ENCODE results near the gene NCK2. TPM values are rescaled to one million over a fixed set of nuclear protein-coding genes. Genes with fewer than 3 reads are reported as not detected.

The NCK2 gene
- total and polyA plus RNA-seq, 7 experiments from 2014 or later = 30.8 to 134 (median 105) TPM

DNA sequence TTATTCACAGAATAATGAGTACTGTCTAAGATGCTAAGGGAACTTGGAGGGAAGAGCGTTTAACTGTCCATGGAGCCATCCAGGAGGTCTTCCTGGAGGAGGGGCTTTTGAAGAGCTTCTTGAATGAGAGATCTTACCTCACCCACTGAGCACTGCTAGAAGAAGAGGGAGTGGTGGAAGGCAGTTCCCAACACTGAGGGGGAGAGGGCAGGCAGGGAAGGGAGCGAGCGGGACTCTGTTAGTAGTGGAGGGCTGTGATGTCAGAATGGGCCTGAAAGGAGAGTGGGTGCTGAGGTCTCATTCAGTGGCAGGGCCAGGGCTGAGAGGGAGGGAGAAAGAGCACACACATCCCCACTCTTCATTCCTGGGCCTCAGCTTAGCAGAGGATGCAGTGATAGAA lies 65.0 kb downstream of the NCK2 start:
- H3K27me3 ChIP-seq (ENCODE audit: control insufficient read depth in 2 of 2, insufficient read depth in 2 of 2, low read length in 2 of 2) = no peaks in the 10 kb centered on the region
- no peak for ATAC-seq
- H3K27ac ChIP-seq (ENCODE audit: low read depth, low read length) = peak overlapping the region; percentile 46
- Mint-ChIP-seq H3K27ac (peak overlapping the region; percentile 62 to 89 (median 82)), H3K4me1 (peaks cover 51 to 98% (median 94%) of the 10 kb centered on the region in 7 donors), H3K27me3 (no peaks in the 10 kb centered on the region), H3K9me3 (no peaks in the 10 kb centered on the region), H3K4me3 (peak overlapping the region; percentile 16 to 88 (median 56)), H3K36me3 (peaks cover 4 to 21% (median 8%) of the 10 kb centered on the region in 5 donors)
- H3K36me3 ChIP-seq (ENCODE audit: control insufficient read depth in 2 of 3, insufficient read depth in 3 of 3, low read length in 3 of 3) = no peaks in the 10 kb centered on the region
- CTCF ChIA-PET = interaction anchor here (0.6 kb wide), 1 partner anchor 10 kb away, joined by 7 read pairs; no protein-coding TSS in a partner anchor
- peaks cover 71 to 76% of the 10 kb centered on the region in 2 donors for H3K4me1 ChIP-seq (ENCODE audit: control insufficient read depth in 2 of 2, insufficient read depth in 2 of 2, low read length in 2 of 2)
- POLR2A ChIA-PET = interaction anchor here (2.6 kb wide), 1 partner anchor 12 kb away, joined by 12 read pairs; no protein-coding TSS in a partner anchor
- H3K9me3 ChIP-seq (ENCODE audit: control insufficient read depth in 2 of 3, low read length in 3 of 3) = no peaks in the 10 kb centered on the region
- no peak for DNase-seq
- peak overlapping the region; percentile 2 for H3K4me3 ChIP-seq (ENCODE audit: low read length)
- intact Hi-C loops (cut with micrococcal nuclease) = loop anchor here (1.0 to 2.0 kb wide), 2 partner anchors 8 to 13 kb away; no protein-coding TSS in a partner anchor

DNA sequence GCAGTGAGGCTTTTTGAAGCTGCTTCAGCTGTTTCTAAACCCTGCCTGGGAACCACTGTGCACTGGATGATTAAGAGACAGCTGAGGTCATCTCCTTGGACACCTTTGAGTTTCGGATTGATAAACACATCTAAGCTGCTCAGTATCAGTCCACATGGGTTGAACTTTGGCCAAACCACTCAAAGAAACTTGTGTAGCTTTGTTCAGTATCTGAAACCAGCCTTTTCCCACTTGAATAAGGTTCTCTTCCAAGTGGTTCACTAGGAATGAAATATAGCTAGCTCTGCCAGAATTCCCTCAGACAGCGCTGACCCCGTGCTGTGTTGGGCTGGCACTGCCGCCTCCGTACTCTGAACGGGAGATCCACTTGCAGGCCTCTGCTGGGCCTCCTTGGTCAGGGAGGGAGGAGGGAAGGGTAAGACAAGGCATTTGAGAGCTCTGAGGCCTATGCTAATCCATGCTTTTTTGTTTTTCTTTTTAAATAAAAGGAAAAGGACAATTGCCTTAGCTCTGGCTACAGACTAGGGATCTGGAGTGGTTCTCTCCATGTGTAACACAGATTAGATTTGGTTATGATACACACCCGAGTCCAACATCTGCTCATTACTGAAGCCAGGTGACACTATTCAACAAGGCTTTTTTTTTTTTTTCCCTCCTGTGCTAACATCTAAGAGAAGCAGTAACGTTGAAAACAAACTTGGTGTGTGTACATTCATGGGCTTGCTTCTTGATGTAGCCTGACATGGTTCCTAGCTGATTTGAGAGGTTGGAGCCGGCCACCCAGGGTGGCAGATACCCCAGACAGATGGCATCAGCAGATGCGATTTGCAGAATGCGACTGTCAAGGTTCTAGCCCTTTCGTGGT lies 67.7 kb downstream of the NCK2 start:
- ATAC-seq (no peak), DNase-seq (no peak)
- Mint-ChIP-seq H3K27me3 (no peaks in the 10 kb centered on the region), H3K4me3 (peak overlapping the region in 9 of 10 donors; percentile 5 to 88 (median 41)), H3K9me3 (no peaks in the 10 kb centered on the region), H3K36me3 (peaks cover 4 to 28% (median 16%) of the 10 kb centered on the region in 5 donors), H3K4me1 (peaks cover 56 to 99% (median 96%) of the 10 kb centered on the region in 7 donors), H3K27ac (peak overlapping the region in 8 of 9 donors; percentile 30 to 89 (median 79))
- H3K36me3 ChIP-seq (ENCODE audit: control insufficient read depth in 2 of 3, insufficient read depth in 3 of 3, low read length in 3 of 3) = peaks cover 0 to 8% (median 0%) of the 10 kb centered on the region in 3 experiments
- peak overlapping the region; percentile 14 for H3K27ac ChIP-seq (ENCODE audit: low read depth, low read length)
- no peaks in the 10 kb centered on the region for H3K9me3 ChIP-seq (ENCODE audit: control insufficient read depth in 2 of 3, low read length in 3 of 3)
- ChIA-PET CTCF (interaction anchor here (0.6 to 1.6 kb wide), 2 partner anchors 107 to 236 kb away, joined by 3 to 4 read pairs; no protein-coding TSS in a partner anchor), POLR2A (interaction anchor here (0.7 to 1.6 kb wide), 3 partner anchors 9 to 290 kb away, joined by 3 to 8 read pairs (median 3); no protein-coding TSS in a partner anchor)
- H3K4me1 ChIP-seq (ENCODE audit: control insufficient read depth in 2 of 2, insufficient read depth in 2 of 2, low read length in 2 of 2) = peaks cover 61 to 66% of the 10 kb centered on the region in 2 donors
- intact Hi-C loops (cut with micrococcal nuclease) = no loop called here
- no peak overlapping the region for H3K4me3 ChIP-seq (ENCODE audit: low read length)
- no peaks in the 10 kb centered on the region for H3K27me3 ChIP-seq (ENCODE audit: control insufficient read depth in 2 of 2, insufficient read depth in 2 of 2, low read length in 2 of 2)

DNA sequence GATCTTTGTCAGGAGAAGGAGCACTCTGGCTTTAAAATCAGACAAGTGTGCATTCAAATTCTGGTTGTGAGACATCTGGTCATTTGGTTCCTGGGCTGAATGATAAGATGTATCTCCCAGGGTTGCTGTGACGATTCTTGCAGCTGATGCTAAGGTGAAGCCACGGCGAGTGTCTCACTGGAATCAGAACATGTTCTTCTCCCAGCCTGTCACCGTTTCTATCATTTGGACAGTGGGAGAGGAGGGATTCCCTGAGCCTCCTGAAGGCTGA lies 68.3 kb downstream of the NCK2 start:
- Histone ChIP-seq H3K4me3 (ENCODE audit: low read length) (no peak overlapping the region), H3K27me3 (ENCODE audit: control insufficient read depth in 2 of 2, insufficient read depth in 2 of 2, low read length in 2 of 2) (no peaks in the 10 kb centered on the region), H3K27ac (ENCODE audit: low read depth, low read length) (no peak overlapping the region), H3K9me3 (ENCODE audit: control insufficient read depth in 2 of 3, low read length in 3 of 3) (no peaks in the 10 kb centered on the region), H3K36me3 (ENCODE audit: control insufficient read depth in 2 of 3, insufficient read depth in 3 of 3, low read length in 3 of 3) (peaks cover 0 to 9% (median 0%) of the 10 kb centered on the region in 3 experiments), H3K4me1 (ENCODE audit: control insufficient read depth in 2 of 2, insufficient read depth in 2 of 2, low read length in 2 of 2) (peaks cover 59 to 63% of the 10 kb centered on the region in 2 donors)
- intact Hi-C loops (cut with micrococcal nuclease) = no loop called here
- peak overlapping the region in 7 of 9 donors; percentile 53 to 86 (median 72) for H3K27ac Mint-ChIP-seq
- POLR2A ChIA-PET = interaction anchor here (0.7 to 1.6 kb wide), 3 partner anchors 11 to 88 kb away, joined by 3 to 8 read pairs (median 3); no protein-coding TSS in a partner anchor
- peaks cover 0 to 2% (median 0%) of the 10 kb centered on the region in 11 donors for H3K9me3 Mint-ChIP-seq
- H3K4me1 Mint-ChIP-seq = peaks cover 56 to 97% (median 94%) of the 10 kb centered on the region in 7 donors
- ATAC-seq (no peak), DNase-seq (no peak)
- H3K4me3 Mint-ChIP-seq = peak overlapping the region in 7 of 10 donors; percentile 14 to 88 (median 38)
- H3K36me3 Mint-ChIP-seq = peaks cover 4 to 30% (median 18%) of the 10 kb centered on the region in 5 donors
- CTCF ChIA-PET = interaction anchor here (0.6 to 1.6 kb wide), 2 partner anchors 106 to 236 kb away, joined by 3 to 4 read pairs; no protein-coding TSS in a partner anchor
- H3K27me3 Mint-ChIP-seq = no peaks in the 10 kb centered on the region

DNA sequence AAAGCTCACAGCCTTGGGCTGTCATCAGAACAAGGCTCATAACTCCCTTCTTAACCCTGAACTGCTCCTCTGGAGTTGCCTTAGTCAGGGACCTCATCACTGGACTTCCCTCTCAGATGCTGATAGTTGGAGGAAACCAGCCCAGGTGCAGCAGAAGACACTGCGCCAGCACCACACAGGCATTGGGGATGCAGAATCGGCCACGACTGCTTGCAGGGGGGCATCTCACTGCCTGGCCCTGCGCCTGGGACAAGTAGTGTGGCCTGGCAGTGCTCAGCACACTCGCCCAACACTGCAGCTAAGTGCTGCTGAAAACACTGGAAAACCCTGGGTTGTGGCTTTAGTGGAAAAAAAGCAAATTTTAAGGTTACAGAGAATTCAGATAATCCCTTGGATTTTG lies 68.7 kb downstream of the NCK2 start:
- Mint-ChIP-seq H3K4me1 (peaks cover 56 to 93% (median 90%) of the 10 kb centered on the region in 7 donors), H3K9me3 (peaks cover 0 to 2% (median 0%) of the 10 kb centered on the region in 11 donors), H3K4me3 (peak overlapping the region in 6 of 10 donors; percentile 6 to 88 (median 42)), H3K27ac (peak overlapping the region in 8 of 9 donors; percentile 38 to 86 (median 68)), H3K36me3 (peaks cover 4 to 28% (median 18%) of the 10 kb centered on the region in 5 donors), H3K27me3 (no peaks in the 10 kb centered on the region)
- Histone ChIP-seq H3K27me3 (ENCODE audit: control insufficient read depth in 2 of 2, insufficient read depth in 2 of 2, low read length in 2 of 2) (no peaks in the 10 kb centered on the region), H3K27ac (ENCODE audit: low read depth, low read length) (no peak overlapping the region), H3K4me3 (ENCODE audit: low read length) (no peak overlapping the region), H3K4me1 (ENCODE audit: control insufficient read depth in 2 of 2, insufficient read depth in 2 of 2, low read length in 2 of 2) (peaks cover 55 to 58% of the 10 kb centered on the region in 2 donors), H3K36me3 (ENCODE audit: control insufficient read depth in 2 of 3, insufficient read depth in 3 of 3, low read length in 3 of 3) (peaks cover 0 to 9% (median 0%) of the 10 kb centered on the region in 3 experiments), H3K9me3 (ENCODE audit: control insufficient read depth in 2 of 3, low read length in 3 of 3) (no peaks in the 10 kb centered on the region)
- DNase-seq (no peak), ATAC-seq (no peak)
- CTCF ChIA-PET = interaction anchor here (0.8 to 1.6 kb wide), 2 partner anchors 36 to 237 kb away, joined by 4 read pairs; no protein-coding TSS in a partner anchor
- intact Hi-C loops (cut with micrococcal nuclease) = no loop called here
- POLR2A ChIA-PET = interaction anchor here (0.7 to 1.4 kb wide), 2 partner anchors 12 to 89 kb away, joined by 3 read pairs; no protein-coding TSS in a partner anchor

DNA sequence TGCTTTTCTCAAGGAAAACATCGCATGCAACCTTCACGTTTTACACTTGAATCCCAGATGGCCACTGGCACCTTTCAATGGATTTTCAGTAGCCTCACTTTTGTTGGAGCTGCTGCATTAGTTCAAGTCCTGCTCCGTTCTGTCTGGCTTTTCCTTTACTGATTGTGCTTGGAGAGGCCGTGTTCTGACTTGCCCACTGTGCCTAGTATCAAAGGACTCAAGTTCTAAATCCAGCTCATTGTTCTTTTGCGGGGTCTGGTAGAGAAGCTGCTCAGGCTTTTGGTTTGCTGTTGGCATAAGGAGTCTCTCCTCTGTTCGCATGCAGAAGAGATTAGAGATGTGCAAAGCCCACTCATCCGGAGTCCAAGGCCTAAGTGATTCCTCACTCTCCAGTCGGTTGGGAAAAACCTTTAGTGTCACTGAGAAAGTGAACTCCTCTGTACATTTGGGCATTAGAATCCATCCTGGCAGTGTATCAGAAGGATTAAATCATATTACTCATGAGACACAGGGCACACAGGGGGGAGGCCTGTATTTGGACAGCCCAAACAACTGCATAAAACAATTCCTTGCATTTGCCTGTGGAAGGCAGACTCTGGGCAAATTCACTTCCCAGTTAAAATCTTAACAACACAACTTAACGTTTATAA lies 69.7 kb downstream of the NCK2 start:
- H3K9me3 ChIP-seq (ENCODE audit: control insufficient read depth in 2 of 3, low read length in 3 of 3) = no peaks in the 10 kb centered on the region
- Mint-ChIP-seq H3K4me1 (peaks cover 54 to 93% (median 89%) of the 10 kb centered on the region in 7 donors), H3K4me3 (peak overlapping the region in 5 of 10 donors; percentile 1 to 88 (median 42)), H3K27me3 (no peaks in the 10 kb centered on the region), H3K36me3 (peaks cover 7 to 32% (median 24%) of the 10 kb centered on the region in 5 donors), H3K27ac (peak overlapping the region in 8 of 9 donors; percentile 60 to 86 (median 72)), H3K9me3 (peaks cover 0 to 2% (median 0%) of the 10 kb centered on the region in 11 donors)
- peaks cover 0 to 9% (median 4%) of the 10 kb centered on the region in 3 experiments for H3K36me3 ChIP-seq (ENCODE audit: control insufficient read depth in 2 of 3, insufficient read depth in 3 of 3, low read length in 3 of 3)
- ATAC-seq (no peak), DNase-seq (no peak)
- H3K27me3 ChIP-seq (ENCODE audit: control insufficient read depth in 2 of 2, insufficient read depth in 2 of 2, low read length in 2 of 2) = no peaks in the 10 kb centered on the region
- peaks cover 50 to 57% of the 10 kb centered on the region in 2 donors for H3K4me1 ChIP-seq (ENCODE audit: control insufficient read depth in 2 of 2, insufficient read depth in 2 of 2, low read length in 2 of 2)
- H3K4me3 ChIP-seq (ENCODE audit: low read length) = no peak overlapping the region
- POLR2A ChIA-PET = interaction anchor here (1.4 kb wide), 1 partner anchor 13 kb away, joined by 3 read pairs; no protein-coding TSS in a partner anchor
- CTCF ChIA-PET = interaction anchor here (0.6 kb wide), 1 partner anchor 32 kb away, joined by 3 read pairs; no protein-coding TSS in a partner anchor
- intact Hi-C loops (cut with micrococcal nuclease) = no loop called here
- no peak overlapping the region for H3K27ac ChIP-seq (ENCODE audit: low read depth, low read length)

DNA sequence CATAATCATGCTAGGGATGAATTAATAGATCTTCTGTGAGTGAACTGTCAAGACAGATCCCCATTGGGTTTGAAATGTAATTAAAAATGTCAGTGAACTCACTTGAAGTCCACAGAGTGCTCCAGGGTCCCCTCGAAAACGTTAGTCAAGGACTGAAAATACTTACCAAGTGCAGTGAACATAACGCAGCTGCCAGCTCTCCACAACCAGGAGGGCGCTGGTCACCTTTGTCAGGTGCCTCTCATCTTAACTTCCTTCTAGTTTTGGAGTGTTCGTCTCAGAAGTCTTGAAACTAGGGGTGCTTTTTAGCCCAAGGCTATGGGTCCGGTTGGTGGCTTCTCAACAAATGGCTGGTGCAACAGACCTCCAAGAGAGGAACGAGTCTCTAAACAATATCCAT lies 70.7 kb downstream of the NCK2 start:
- Mint-ChIP-seq H3K9me3 (peaks cover 0 to 2% (median 0%) of the 10 kb centered on the region in 11 donors), H3K36me3 (peaks cover 7 to 38% (median 22%) of the 10 kb centered on the region in 5 donors), H3K4me1 (peaks cover 52 to 93% (median 89%) of the 10 kb centered on the region in 7 donors), H3K27me3 (no peaks in the 10 kb centered on the region), H3K27ac (peak overlapping the region in 8 of 9 donors; percentile 34 to 77 (median 56)), H3K4me3 (peak overlapping the region in 3 of 10 donors; percentile 7 to 32 (median 10))
- Histone ChIP-seq H3K27ac (ENCODE audit: low read depth, low read length) (peak overlapping the region; percentile 31), H3K4me1 (ENCODE audit: control insufficient read depth in 2 of 2, insufficient read depth in 2 of 2, low read length in 2 of 2) (peaks cover 47 to 55% of the 10 kb centered on the region in 2 donors), H3K27me3 (ENCODE audit: control insufficient read depth in 2 of 2, insufficient read depth in 2 of 2, low read length in 2 of 2) (no peaks in the 10 kb centered on the region), H3K36me3 (ENCODE audit: control insufficient read depth in 2 of 3, insufficient read depth in 3 of 3, low read length in 3 of 3) (peaks cover 0 to 9% (median 4%) of the 10 kb centered on the region in 3 experiments), H3K4me3 (ENCODE audit: low read length) (no peak overlapping the region), H3K9me3 (ENCODE audit: control insufficient read depth in 2 of 3, low read length in 3 of 3) (no peaks in the 10 kb centered on the region)
- no peak for DNase-seq
- no peak for ATAC-seq
- intact Hi-C loops (cut with micrococcal nuclease) = no loop called here
- ChIA-PET POLR2A (interaction anchor here (1.1 to 1.2 kb wide), 2 partner anchors 13 to 16 kb away, joined by 3 read pairs; no protein-coding TSS in a partner anchor), CTCF (no interaction called here)
